ENCODE data around the gene CLIC3. TPM values are rescaled to one million over a fixed set of nuclear protein-coding genes. Genes with fewer than 3 reads are reported as not detected.

CLIC3 gene
- total RNA-seq, 1 donor from 2014 or later: not detected

DNA sequence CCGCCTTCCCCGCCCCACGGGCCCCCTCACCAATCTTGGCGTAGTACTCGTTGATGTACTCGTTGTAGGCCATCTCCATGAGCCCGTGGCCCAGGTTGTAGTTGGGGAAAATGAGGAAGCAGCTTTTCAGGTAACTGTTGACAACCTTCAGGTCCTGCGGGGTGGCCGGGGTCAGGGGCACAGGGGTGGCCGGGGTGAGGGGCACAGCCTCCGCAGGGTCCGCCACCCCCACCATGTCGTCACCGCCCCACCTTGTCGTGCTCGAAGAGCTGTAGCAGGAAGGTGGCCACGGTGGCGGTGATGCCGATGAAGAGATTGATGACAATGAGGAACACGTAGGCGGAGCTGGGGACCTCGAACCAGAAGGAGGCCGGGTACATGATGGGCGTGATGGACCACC lies 14.8 kb upstream of the CLIC3 start:
- DNase-seq (ENCODE audit: low spot score): no peak
- Mint-ChIP-seq H3K9me3 (no peaks in the 10 kb centered on the region), H3K27me3 (ENCODE audit: insufficient read depth, low read depth) (peaks cover 5% of the 10 kb centered on the region), H3K36me3 (peaks cover 1% of the 10 kb centered on the region), H3K27ac (no peak overlapping the region), H3K4me3 (no peak overlapping the region), H3K4me1 (no peaks in the 10 kb centered on the region)
- H3K79me2 ChIP-seq (ENCODE audit: low read depth): no peaks in the 10 kb centered on the region
- H3K4me3 ChIP-seq: no peak overlapping the region
- no peaks in the 10 kb centered on the region for H3K4me1 ChIP-seq
- no peak overlapping the region for H3K4me2 ChIP-seq
- no peaks in the 10 kb centered on the region for H3K9me3 ChIP-seq (ENCODE audit: low read depth)
- no peaks in the 10 kb centered on the region for H3F3A ChIP-seq (ENCODE audit: low read depth)
- no peaks in the 10 kb centered on the region for H3K36me3 ChIP-seq
- no peak overlapping the region for H3K27ac ChIP-seq
- TF ChIP-seq EZH2 (IDR thresholded peaks at IDR 0.05) (no peak), EZH2phosphoT487 (IDR thresholded peaks at IDR 0.05) (no peak)
- TF ChIP-seq, protein P1, sequence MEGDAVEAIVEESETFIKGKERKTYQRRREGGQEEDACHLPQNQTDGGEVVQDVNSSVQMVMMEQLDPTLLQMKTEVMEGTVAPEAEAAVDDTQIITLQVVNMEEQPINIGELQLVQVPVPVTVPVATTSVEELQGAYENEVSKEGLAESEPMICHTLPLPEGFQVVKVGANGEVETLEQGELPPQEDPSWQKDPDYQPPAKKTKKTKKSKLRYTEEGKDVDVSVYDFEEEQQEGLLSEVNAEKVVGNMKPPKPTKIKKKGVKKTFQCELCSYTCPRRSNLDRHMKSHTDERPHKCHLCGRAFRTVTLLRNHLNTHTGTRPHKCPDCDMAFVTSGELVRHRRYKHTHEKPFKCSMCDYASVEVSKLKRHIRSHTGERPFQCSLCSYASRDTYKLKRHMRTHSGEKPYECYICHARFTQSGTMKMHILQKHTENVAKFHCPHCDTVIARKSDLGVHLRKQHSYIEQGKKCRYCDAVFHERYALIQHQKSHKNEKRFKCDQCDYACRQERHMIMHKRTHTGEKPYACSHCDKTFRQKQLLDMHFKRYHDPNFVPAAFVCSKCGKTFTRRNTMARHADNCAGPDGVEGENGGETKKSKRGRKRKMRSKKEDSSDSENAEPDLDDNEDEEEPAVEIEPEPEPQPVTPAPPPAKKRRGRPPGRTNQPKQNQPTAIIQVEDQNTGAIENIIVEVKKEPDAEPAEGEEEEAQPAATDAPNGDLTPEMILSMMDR (IDR thresholded peaks at IDR 0.05): no peak
- H2AFZ ChIP-seq (replicated peaks): no peak overlapping the region
- no peaks in the 10 kb centered on the region for H3K27me3 ChIP-seq
- H3K9ac ChIP-seq: no peak overlapping the region
- H4K20me1 ChIP-seq (ENCODE audit: low read depth): no peaks in the 10 kb centered on the region

DNA sequence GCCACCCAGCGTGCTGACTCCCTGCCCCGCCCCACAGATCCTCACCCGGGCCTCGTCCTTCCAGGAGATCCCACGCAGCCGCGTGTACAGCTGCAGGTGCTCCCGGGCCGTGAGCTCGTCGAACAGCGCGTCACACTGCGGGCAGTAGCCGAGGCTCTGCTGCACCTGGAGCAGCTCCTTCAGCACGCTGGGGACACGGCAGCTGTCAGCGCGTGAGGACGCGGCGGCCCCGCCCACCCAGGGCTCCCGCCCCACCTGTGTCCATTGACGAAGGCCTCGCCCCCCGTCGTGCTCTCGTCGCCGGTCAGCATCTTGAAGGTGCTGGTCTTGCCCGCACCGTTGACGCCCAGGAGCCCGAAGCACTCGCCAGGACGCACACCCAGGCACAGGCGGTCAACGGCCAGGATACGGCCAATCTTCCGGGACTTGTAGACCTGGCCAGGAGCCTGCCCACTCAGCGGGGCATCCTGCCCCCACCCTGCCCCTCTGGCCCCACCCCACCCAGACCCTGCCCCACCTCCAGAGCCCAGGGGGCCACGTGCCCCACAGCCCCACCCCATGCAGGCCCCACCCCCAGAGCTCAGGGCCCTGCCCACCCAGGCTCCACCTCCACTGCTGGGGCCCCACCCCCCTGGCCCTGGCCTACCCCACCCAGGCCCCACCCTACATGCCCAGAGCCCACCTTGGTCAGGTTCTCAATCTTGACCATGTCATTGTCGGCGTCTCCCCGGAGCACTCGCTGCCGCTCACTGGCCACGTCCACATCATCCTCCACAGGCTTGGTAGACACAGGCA lies 13.8 kb upstream of the CLIC3 start:
- no peaks in the 10 kb centered on the region for H3K27me3 ChIP-seq
- no peak overlapping the region for H3K4me3 ChIP-seq
- Mint-ChIP-seq H3K36me3 (peaks cover 1% of the 10 kb centered on the region), H3K27me3 (ENCODE audit: insufficient read depth, low read depth) (peaks cover 4% of the 10 kb centered on the region), H3K9me3 (peaks cover 1% of the 10 kb centered on the region), H3K27ac (no peak overlapping the region), H3K4me3 (no peak overlapping the region), H3K4me1 (no peaks in the 10 kb centered on the region)
- H3K27ac ChIP-seq: no peak overlapping the region
- DNase-seq (ENCODE audit: low spot score): no peak
- no peak overlapping the region for H3K4me2 ChIP-seq
- no peaks in the 10 kb centered on the region for H3K4me1 ChIP-seq
- H3K79me2 ChIP-seq (ENCODE audit: low read depth): no peaks in the 10 kb centered on the region
- H3K36me3 ChIP-seq: no peaks in the 10 kb centered on the region
- H3F3A ChIP-seq (ENCODE audit: low read depth): no peaks in the 10 kb centered on the region
- H3K9me3 ChIP-seq (ENCODE audit: low read depth): no peaks in the 10 kb centered on the region
- H3K9ac ChIP-seq: no peak overlapping the region
- H2AFZ ChIP-seq (replicated peaks): no peak overlapping the region
- no peak for TF ChIP-seq EZH2 (IDR thresholded peaks at IDR 0.05)
- no peak for TF ChIP-seq EZH2phosphoT487 (IDR thresholded peaks at IDR 0.05)
- TF ChIP-seq, protein P1 (IDR thresholded peaks at IDR 0.05): no peak
- H4K20me1 ChIP-seq (ENCODE audit: low read depth): no peaks in the 10 kb centered on the region

GRCh38 chr9:137009217-137009616 lies 12.8 kb upstream of the CLIC3 start:
- H3K27me3 ChIP-seq: no peaks in the 10 kb centered on the region
- H3K4me1 ChIP-seq: no peaks in the 10 kb centered on the region
- H3K9me3 Mint-ChIP-seq: peaks cover 7% of the 10 kb centered on the region
- H3K4me1 Mint-ChIP-seq: no peaks in the 10 kb centered on the region
- H3K9ac ChIP-seq: no peak overlapping the region
- H4K20me1 ChIP-seq (ENCODE audit: low read depth): no peaks in the 10 kb centered on the region
- no peak for DNase-seq (ENCODE audit: low spot score)
- no peak overlapping the region for H2AFZ ChIP-seq (replicated peaks)
- H3K9me3 ChIP-seq (ENCODE audit: low read depth): no peaks in the 10 kb centered on the region
- H3K36me3 ChIP-seq: no peaks in the 10 kb centered on the region
- TF ChIP-seq, protein P1 (IDR thresholded peaks at IDR 0.05): no peak
- TF ChIP-seq EZH2phosphoT487 (IDR thresholded peaks at IDR 0.05) (no peak), EZH2 (IDR thresholded peaks at IDR 0.05) (no peak)
- no peaks in the 10 kb centered on the region for H3K79me2 ChIP-seq (ENCODE audit: low read depth)
- no peak overlapping the region for H3K4me3 Mint-ChIP-seq
- H3K4me2 ChIP-seq: no peak overlapping the region
- no peaks in the 10 kb centered on the region for H3F3A ChIP-seq (ENCODE audit: low read depth)
- peaks cover 1% of the 10 kb centered on the region for H3K36me3 Mint-ChIP-seq
- no peak overlapping the region for H3K27ac ChIP-seq
- H3K27me3 Mint-ChIP-seq (ENCODE audit: insufficient read depth, low read depth): peaks cover 9% of the 10 kb centered on the region
- H3K4me3 ChIP-seq: no peak overlapping the region
- H3K27ac Mint-ChIP-seq: no peak overlapping the region
